Glomerular visceral epithelial cell (primary cell): ENCODE measurements around the gene IKBIP.
A peak's percentile ranks its signal among the peaks of the same experiment; 100 is the strongest.
"Not testable (repeated sequence)": the region's sequence is repeated elsewhere in the genome, so short reads cannot be mapped to it uniquely, and the experiment has no call there.

Source experiments
- DNase-seq: peaks from one replicate; pipeline ENCODE4 v3.0.0-alpha.2; 2016; ENCODE audit errors: extremely low spot score

IKBIP gene

GRCh38 chr12:98637068-98637467 lies 7.5 kb downstream of the IKBIP start:
- no peak for DNase-seq

- peak; percentile 73 for DNase-seq
Measured at GRCh38 chr12:98635657-98636323, 8.8 kb downstream of the IKBIP start.

GRCh38 chr12:98618952-98619351 lies 25.6 kb downstream of the IKBIP start:
- no peak for DNase-seq

DNA sequence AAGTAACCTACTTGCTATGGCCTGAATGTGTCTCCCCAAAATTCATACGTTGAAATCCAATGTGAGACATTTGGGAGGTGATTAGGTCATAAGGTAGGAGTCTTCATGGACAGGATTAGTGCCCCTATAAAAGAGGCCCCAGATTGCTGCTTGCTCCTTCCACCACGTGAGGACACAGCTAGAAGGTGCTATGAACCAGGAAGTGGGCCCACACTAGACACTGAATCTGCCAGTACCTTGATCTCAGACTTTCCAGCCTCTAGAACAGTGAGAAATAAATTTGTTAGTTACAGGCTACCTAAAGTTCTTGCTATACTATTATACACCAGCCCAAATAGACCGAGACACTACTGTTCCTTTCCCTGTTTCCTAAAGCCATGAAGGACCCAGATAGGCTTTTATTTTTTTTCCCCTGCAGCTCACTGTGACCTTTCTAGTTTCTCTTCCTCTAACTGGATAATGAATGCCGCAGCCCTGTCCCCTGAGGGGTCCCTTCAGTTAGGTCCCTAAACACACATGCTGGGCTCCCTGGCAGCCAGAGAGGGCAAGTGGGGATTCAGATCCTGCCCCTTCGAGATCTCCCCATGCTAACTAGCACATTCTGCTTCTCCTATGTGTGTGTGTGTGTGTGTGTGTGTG lies 31.8 kb downstream of the IKBIP start:
- no peak for DNase-seq

DNA sequence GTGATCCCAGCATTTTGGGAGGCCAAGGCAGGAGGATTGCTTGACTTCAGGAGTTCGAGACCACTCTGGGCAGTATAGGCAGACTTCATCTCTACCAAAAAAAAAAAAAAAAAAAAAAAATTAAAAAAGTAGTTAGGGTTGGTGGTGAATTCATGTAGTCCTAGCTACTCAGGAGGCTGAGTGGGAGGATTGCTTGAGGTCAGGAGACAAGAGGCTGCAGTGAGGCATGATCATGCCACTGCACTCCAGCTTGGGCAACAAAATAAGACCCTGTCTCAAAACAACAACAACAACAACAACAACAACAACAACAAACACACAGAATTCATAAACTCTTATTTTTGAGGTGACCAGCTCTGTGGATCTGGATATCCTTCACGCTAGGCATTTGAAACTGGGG lies 34.0 kb downstream of the IKBIP start:
- no peak for DNase-seq

GRCh38 chr12:98606359-98606988 lies 38.1 kb downstream of the IKBIP start:
- no peak for DNase-seq

GRCh38 chr12:98601924-98602323 lies 42.7 kb downstream of the IKBIP start:
- no peak for DNase-seq

GRCh38 chr12:98597313-98597712 lies 47.3 kb downstream of the IKBIP start:
- DNase-seq: not testable (repeated sequence)

DNA sequence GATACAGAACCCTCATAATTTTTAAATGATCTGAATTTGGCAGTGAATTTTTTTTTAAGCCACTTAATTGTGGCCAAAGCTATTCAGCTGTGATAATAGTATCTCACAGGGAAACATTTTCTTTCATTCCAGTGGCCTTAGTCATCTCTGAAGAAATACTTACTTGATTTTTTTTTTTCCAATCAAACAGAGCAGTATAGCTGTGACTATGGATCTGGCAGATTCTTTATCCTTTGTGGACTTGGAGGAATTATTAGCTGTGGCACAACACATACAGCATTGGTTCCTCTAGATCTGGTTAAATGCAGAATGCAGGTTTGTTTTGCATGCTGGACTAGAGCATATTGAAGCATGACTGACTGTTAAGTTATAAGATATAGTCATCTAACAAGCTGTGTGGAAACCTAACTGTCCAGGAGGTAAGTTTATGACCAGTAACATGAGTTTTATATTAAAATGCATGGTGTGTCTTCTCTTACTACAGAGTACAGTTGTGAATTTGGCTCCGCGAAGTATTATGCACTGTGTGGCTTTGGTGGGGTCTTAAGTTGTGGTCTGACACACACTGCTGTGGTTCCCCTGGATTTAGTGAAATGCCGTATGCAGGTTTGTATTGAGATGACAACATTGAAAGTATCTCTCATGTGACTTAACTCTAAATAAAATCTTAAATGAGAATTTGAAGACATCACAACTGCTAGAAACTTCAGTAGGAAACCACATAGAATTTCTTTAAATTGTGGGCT lies 49.2 kb downstream of the IKBIP start:
- DNase-seq: peak; percentile 65

DNA sequence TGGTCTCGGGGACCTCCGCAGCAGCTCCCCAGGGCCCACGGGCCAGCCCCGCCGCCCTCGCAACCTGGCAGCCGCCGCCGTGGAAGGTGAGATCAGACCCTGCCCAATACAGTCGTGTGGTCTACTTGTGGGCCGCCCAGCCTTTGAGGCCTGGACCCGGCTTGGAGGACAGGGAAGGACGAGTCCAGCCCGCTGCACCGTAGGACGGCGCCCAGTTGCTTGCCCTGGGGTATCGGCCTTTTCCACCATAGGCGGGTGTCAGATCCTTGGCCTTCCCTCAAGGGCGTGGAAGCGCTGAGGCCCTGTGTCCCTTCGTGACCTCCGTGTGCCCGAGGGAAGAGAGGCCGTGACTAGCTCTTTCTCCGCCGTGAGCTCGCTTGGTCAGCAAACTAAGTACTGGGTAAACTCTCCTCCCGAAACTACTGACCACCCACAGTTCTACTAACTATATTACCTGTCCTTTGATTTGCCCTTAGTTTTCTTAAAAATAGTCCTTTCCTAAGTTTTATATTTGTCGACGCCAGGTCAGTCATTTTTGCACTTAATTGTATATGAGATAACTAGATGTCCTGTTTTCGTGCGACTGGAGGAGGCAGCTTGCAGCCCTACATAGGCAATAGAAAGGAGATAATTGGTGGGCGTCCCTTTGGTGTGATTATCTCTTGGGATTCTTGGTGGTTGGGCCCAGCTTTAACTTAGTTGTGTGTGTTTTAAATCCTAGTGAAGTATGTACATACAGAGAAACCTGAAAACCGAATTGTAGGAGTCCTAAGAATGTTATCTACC lies 50.3 kb downstream of the IKBIP start:
- peak; percentile 16 for DNase-seq

DNA sequence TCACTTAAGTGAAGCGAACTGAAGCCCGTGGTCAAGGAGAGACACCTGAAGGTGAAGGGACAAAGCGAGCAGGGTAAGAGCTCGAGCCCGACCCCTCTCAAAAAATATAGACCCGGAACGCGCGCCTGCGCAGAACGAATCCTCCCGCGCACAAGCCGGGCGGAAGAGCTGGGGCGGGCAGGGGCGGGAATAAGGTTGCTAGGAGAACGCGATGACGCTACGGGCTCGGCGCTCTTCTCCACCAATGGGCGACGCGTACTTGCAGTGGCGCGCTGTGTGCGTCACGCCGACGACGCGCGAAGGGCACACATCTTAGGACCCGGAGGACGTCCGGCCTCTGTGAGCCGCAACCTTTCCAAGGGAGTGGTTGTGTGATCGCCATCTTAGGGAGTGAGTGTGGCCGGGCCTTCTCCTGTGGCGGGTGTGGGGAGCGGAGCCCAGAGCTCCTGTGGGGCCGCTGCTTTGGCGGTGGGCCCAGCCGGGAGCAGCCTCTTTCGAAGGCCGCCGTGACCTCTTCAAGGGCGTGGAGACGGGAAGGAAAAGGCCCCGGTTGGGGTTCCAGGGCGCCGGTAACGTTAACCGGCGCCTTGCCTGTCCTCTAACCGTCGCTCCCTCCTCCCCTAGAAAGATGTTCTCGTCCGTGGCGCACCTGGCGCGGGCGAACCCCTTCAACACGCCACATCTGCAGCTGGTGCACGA lies 51.1 kb downstream of the IKBIP start, which contains the start of gene SLC25A3:
Gene SLC25A3 (plus strand): TSS at position 336 of the 699 bp plus-strand sequence. CDS start 293 bp downstream, at position 629.
- DNase-seq: peak; percentile 98

DNA sequence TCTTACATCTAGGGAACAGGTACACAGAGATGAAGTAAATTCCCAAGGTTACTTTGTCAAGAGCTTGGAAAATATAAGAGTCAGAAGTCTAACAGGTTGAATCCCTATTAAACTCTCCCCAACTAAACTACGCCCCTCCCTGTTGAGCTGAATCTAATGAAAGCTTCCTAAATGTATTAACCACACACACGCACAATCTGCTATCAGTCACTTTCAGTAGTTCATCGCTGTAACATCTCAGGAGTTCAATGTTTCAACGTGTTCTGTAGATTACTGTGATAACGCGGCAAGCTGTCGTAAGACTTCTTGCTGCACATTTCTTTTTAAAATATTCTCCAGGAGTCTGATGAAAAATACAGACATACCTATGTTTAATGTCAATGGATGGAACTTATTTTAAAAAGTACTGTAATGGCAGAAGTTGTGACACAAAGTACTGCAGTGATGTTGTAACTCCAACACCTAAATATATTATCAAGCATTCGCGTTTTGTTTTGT lies 51.7 kb downstream of the IKBIP start:
- no peak for DNase-seq

- DNase-seq: no peak
Measured at GRCh38 chr12:98591209-98591608, 53.4 kb downstream of the IKBIP start.

DNA sequence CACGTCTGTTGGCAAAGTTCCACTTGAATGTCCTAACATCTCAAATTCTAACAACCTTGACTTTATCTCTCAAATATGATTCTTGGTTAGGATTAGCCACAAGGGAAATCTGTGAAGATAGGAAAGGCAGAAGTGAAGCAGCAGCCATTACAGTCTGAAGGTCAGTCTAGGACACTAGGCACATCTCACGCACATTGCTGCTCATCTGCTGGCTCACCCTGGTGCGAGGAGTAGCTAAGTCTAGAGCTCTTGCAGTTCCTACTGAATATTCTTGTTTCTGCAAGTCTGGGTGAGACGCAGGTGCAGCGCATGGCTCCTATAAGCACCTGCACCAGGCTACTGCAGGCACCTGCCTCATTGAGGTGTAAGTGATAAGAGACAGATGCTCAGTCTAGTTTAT lies 57.5 kb downstream of the IKBIP start:
- no peak for DNase-seq

DNA sequence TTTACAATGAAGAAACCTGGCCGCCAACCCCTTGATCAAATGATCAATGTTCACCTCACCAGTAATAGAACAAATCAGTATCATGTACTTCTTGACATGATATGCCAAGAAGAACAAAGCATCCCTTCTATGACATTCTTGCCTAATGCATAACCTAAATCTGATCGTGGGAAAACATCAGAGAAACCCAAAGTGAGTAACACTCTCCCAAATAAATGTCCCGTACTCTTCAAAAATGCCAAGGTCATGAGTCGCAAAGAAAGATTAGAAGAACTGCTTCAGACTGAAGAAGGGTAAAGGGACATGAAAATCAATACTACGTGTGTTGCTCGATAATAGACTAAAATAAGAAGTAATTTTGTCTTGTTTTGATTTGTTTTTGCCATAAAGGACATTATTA lies 62.5 kb downstream of the IKBIP start:
- no peak for DNase-seq

DNA sequence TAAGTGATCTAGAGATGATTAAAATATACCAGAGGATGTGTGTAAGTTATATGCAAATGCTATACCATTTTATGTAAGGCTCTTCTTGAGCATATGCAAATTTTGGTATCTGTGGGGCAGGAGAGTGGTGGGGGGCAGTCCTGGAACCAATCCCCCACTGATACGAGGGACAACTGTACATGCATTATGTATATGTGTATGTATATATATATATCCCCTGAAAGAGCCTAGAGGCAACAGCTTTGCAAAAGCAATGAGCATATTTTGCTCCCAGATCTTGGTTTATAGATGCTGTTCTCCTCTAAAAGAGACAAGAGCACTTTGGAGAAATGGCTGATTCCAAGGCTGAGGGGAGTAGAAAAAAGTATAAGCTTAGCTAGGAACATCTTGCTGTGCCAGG lies 63.5 kb downstream of the IKBIP start:
- no peak for DNase-seq

DNA sequence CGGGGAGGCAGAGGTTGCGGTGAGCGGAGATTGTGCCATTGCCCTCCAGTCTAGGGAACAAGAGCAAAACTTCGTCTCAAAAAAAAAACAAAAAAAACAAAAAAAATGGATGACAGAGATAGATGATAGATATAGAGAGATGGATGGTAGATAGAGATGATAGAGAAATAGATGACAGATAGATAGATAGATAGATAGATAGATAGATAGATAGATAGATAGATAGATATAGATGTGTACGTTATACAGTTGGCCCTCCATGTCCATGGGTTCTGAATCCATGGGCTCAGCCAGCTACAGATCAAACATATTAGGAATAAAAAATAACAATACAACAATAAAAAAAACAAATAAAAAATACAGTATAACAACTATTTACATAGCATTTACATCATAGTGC lies 63.9 kb downstream of the IKBIP start:
- no peak for DNase-seq

DNA sequence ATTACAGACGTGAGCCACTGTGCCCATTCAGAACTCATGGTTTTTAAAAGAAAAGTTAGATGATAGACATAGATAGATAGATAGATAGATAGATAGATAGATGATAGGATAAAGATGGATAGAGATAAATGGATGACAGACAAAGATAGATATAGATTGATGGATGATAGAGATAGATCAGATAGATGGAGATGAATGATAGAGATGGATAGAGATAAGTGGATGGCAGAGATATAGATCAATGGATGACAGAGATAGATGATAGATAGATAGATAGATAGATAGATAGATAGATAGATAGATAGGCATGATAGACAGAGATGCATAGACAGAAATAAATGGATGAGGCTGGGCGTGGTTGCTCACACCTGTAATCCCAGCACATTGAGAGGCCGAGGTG lies 64.8 kb downstream of the IKBIP start:
- DNase-seq: no peak

DNA sequence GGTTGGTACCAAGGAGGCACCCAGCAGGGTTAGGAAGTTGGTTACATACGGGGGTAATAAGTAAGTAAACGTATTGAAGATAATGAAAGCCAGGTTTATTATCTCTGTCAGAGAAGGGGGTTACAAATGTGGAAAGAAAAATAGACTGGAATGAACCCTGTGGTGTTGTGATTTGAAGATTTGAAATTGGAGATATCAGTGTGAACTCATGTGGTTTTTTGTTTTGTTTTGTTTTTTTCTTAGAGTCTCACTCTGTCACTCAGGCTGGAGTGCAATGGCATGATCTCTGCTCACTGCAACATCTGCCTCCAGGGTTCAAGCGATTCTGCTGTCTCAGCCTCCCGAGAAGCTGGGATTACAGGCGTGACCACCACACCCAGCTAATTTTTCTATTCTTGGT lies 65.2 kb downstream of the IKBIP start:
- DNase-seq: no peak

DNA sequence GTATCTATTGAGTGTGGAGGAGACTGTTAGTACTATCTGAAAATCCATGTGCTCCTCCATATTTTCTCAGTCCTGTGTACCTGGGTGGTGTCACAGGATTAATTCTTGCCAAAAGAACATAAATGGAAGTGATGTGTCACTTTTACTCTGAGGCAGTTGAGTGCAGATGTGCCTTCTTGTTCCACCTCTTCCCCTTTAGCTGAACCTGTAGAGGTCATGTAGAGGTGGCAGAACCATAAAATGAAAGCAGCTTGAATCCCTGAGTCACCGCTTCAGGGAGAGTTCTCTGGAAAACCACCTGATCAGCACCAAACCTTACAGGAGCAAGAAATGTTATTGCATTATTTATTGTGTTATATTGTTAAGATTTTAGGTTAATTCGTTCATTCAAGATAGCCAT lies 65.8 kb downstream of the IKBIP start:
- peak; percentile 20 for DNase-seq

- no peak for DNase-seq
Measured at GRCh38 chr12:98578392-98578791, 66.2 kb downstream of the IKBIP start.
